DMS 273 (cell line): ENCODE measurements around the gene RAB13.

Source experiments
- DNase-seq: peaks from one replicate; lab custom pipeline; 2025; ENCODE audit not compliant: unreplicated experiment; lab: John Stamatoyannopoulos, UW

Gene RAB13

DNA sequence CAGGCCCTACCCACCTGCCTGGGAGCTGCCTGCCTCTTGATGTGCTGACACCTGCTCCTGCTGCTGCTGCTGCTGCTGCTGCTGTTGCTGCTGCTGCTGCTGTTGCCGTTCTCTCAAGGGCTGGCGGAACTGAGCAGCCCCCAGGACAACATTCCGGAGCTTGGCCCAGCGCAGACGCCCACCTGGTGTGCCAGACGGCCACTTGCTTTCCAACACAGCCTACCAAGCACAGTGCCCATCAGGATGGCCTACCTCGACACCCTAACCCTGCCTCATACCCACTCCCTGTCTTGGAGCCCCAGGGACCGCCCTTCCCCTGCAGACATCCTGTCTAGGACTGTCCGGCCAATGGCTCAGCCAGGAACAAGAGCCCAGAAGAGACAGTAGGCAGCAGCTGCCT lies 51.4 kb downstream of the RAB13 start:
- DNase-seq = no peak

DNA sequence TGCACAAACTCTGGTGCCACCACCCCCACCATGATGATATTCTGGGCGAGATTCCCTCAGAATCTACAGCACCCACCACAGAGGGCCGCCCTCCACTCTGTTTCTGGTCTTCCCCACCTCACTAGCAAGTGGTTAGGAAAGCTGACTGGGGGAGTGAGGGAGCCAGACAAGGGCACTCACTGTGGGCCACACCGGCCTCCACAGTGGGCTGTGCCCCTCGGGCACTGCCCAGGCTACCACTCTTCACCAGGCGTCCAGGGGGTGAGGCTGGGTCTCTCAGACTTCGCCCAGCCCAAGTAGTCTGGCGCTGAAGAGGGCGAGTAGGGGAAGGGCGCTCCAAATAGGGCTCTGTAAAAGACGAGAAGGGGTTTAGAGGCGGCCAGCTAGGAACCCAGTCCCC lies 52.2 kb downstream of the RAB13 start:
- no peak for DNase-seq

- no peak for DNase-seq
These were observed 52.7 kb downstream of the RAB13 start for GRCh38 chr1:153933430-153933829.

DNA sequence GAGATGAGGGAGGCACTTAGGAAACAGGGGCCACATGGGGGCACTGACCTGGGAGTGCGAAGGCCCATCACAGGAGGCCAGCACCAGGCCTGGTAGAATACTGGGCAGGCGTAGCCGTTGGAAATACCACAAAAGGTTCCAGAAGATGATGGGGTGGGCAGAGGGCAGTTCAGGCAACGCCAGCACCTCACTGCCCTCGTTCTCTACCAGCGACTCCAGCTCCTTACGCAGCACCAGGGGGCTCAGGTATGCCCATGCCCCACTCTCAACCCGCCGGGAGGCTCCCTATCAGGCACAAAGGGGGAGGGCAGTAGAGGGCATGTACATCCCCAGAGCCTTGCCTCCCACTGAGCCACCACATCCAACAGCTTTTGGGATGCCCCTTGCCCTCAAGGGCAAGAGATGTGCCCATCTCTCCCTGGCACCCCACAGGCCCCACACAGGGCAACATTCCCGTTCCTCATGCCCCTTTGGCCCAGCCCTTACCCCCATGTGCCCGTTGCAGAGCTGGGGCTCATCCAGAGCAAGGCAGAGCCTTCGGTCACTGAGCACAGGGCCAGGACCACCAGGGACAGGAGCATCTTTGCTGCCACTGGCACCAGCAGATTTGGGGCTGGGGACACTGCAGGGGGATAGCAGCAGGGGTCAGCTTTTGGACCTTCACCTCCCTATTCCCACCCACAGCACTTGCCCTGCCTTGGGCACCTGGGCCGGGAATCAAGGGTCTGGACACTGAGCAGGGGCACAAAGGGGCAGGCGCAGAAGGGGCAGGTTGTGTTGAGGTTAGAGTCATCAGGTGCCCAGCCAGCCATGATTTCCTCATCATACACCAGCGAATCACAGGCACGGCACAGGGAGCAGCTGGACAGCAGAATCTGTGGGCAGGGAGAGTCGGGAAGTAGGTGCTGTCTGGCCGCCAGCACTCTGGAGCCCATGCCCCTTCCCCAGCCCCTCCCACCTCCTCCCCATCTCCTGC lies 53.7 kb downstream of the RAB13 start:
- no peak for DNase-seq
